H1 (cell line): ENCODE measurements around the gene FLNC. TPM values are rescaled to one million over a fixed set of nuclear protein-coding genes. Genes with fewer than 3 reads are reported as not detected.

Experiments
- CTCF ChIA-PET: fragments of 300-600 bp; sonication (Branson Sonifier 250); formaldehyde crosslinking; loops from one replicate; lab custom pipeline; 2021; ENCODE audit not compliant: partially characterized antibody; lab: Charles Lee
- POLR2A ChIA-PET: fragments of 300-600 bp; sonication (Branson Sonifier 250); formaldehyde crosslinking; loops from one replicate; lab custom pipeline; 2021; ENCODE audit warnings: inconsistent platforms; ENCODE audit not compliant: partially characterized antibody; lab: Charles Lee
- DNase-seq, 2 experiments: peaks; one replicate each; pipeline versions ENCODE4 v3.0.0 to v3.0.0-alpha.2; 2010 to 2022; ENCODE audit warnings: low spot score in 2 of 2, low read depth in 1 of 2, mixed read lengths in 1 of 2
- FAIRE-seq: peaks from 2 replicates; lab custom pipeline; 2011; peaks lifted over from hg19 to GRCh38; lab: Jason Lieb, UNC
- H2AFZ ChIP-seq: 2 replicates; pipeline ENCODE4 v1.8.1; 2012; ENCODE audit warnings: low read length, inconsistent platforms
- H2AK5ac ChIP-seq: 2 replicates; pipeline ENCODE4 v1.6.1; 2013; ENCODE audit warnings: low read depth, low read length
- H2BK120ac ChIP-seq: replicated peaks from 2 replicates; pipeline ENCODE3; 2013; ENCODE audit warnings: low read depth, low read length, inconsistent platforms
- H2BK12ac ChIP-seq: 2 replicates; pipeline ENCODE4 v1.6.1; 2013; ENCODE audit warnings: low read depth, low read length
- H2BK15ac ChIP-seq: 2 replicates; pipeline ENCODE4 v1.6.1; 2013; ENCODE audit warnings: low read length
- H2BK20ac ChIP-seq: 2 replicates; pipeline ENCODE4 v1.6.1; 2013; ENCODE audit warnings: low read length
- H2BK5ac ChIP-seq: 2 replicates; pipeline ENCODE4 v1.6.1; 2013; ENCODE audit warnings: low read depth, low read length
- H3K14ac ChIP-seq: 2 replicates; pipeline ENCODE4 v1.6.1; 2013; ENCODE audit warnings: inconsistent platforms; ENCODE audit not compliant: insufficient read length
- H3K18ac ChIP-seq: 2 replicates; pipeline ENCODE4 v1.6.1; 2013; ENCODE audit warnings: low read length; ENCODE audit errors: extremely low read depth
- H3K23ac ChIP-seq: 2 replicates; pipeline ENCODE4 v1.6.1; 2013; ENCODE audit warnings: inconsistent platforms; ENCODE audit not compliant: insufficient read length
- H3K23me2 ChIP-seq: 2 replicates; pipeline ENCODE4 v1.6.1; 2013; ENCODE audit warnings: low read depth, low read length
- H3K27ac ChIP-seq: 2 replicates; pipeline ENCODE4 v1.6.1; 2011; ENCODE audit warnings: low read depth, low read length, inconsistent platforms
- H3K27me3 ChIP-seq, 4 experiments: replicated peaks in 1 of 4; 1 replicate in 1 of 4; 2 replicates in 3 of 4; pipeline versions ENCODE4 v1.6.1 to v1.8.1; 2011 to 2013; ENCODE audit warnings: low read length in 3 of 4, mild to moderate bottlenecking in 3 of 4, inconsistent platforms in 2 of 4, mixed read lengths in 2 of 4, moderate library complexity in 1 of 4; ENCODE audit not compliant: control insufficient read depth in 3 of 4, insufficient read depth in 3 of 4; ENCODE audit errors: extremely low read depth in 1 of 4
- H3K36me3 ChIP-seq, 4 experiments: 2 replicates each; pipeline versions ENCODE4 v1.6.1 to v1.8.1; 2011 to 2013; ENCODE audit warnings: mild to moderate bottlenecking in 4 of 4, low read length in 3 of 4, moderate library complexity in 2 of 4, control low read depth in 1 of 4, inconsistent platforms in 1 of 4; ENCODE audit not compliant: insufficient read depth in 4 of 4, control insufficient read depth in 2 of 4
- H3K4ac ChIP-seq: replicated peaks from 2 replicates; pipeline ENCODE3; 2013; ENCODE audit warnings: low read length, low read depth, mixed read lengths, inconsistent platforms; ENCODE audit not compliant: insufficient read length
- H3K4me1 ChIP-seq, 4 experiments: replicated peaks in 1 of 4; 1 replicate in 1 of 4; 2 replicates in 3 of 4; pipeline versions ENCODE4 v1.6.1 to v1.8.1; 2011 to 2013; ENCODE audit warnings: low read length in 3 of 4, inconsistent platforms in 2 of 4, mixed read lengths in 1 of 4; ENCODE audit not compliant: insufficient read depth in 4 of 4, control insufficient read depth in 3 of 4
- H3K4me2 ChIP-seq, 2 experiments: 2 replicates each; pipeline versions ENCODE4 v1.6.1 to v1.8.1; 2011 to 2013; ENCODE audit warnings: low read depth in 2 of 2, low read length in 2 of 2, control low read depth in 1 of 2, inconsistent platforms in 1 of 2, mild to moderate bottlenecking in 1 of 2; ENCODE audit not compliant: insufficient read depth in 1 of 2
- H3K4me3 ChIP-seq, 4 experiments: fragments of 200-600, 300-600 bp in 1 of 4; sonication (generic), shearing (Covaris generic), sonication (Bioruptor Twin) in 1 of 4; 2 replicates each; pipeline versions ENCODE4 v1.5.1 to v1.8.1; 2011 to 2016; ENCODE audit warnings: low read length in 4 of 4, low read depth in 3 of 4, control low read depth in 2 of 4, inconsistent platforms in 2 of 4, mild to moderate bottlenecking in 2 of 4, mixed read lengths in 1 of 4, moderate library complexity in 1 of 4; ENCODE audit not compliant: insufficient read depth in 2 of 4; ENCODE audit errors: extremely low read depth in 1 of 4
- H3K56ac ChIP-seq: replicated peaks from 2 replicates; pipeline ENCODE3; 2013; ENCODE audit warnings: low read depth, mild to moderate bottlenecking, mixed read lengths, low read length, inconsistent platforms; ENCODE audit not compliant: insufficient read length
- H3K79me1 ChIP-seq: 2 replicates; pipeline ENCODE4 v1.6.1; 2013; ENCODE audit warnings: low read depth, low read length, control low read depth
- H3K79me2 ChIP-seq, 2 experiments: 2 replicates each; pipeline versions ENCODE4 v1.6.1 to v1.8.1; 2012 to 2013; ENCODE audit warnings: low read length in 2 of 2, mild to moderate bottlenecking in 2 of 2, inconsistent platforms in 1 of 2; ENCODE audit not compliant: insufficient read depth in 2 of 2, control insufficient read depth in 1 of 2
- H3K9ac ChIP-seq, 4 experiments: replicated peaks in 1 of 4; 1 replicate in 1 of 4; 2 replicates in 3 of 4; pipeline versions ENCODE4 v1.6.1 to v1.8.1; 2011 to 2013; ENCODE audit warnings: low read depth in 3 of 4, low read length in 3 of 4, control low read depth in 2 of 4, mild to moderate bottlenecking in 2 of 4, moderate library complexity in 2 of 4, inconsistent platforms in 1 of 4; ENCODE audit errors: extremely low read depth in 1 of 4
- H3K9me3 ChIP-seq, 2 experiments: 2 replicates each; pipeline versions ENCODE4 v1.6.1 to v1.8.1; 2012 to 2013; ENCODE audit warnings: mild to moderate bottlenecking in 2 of 2, moderate library complexity in 2 of 2, control low read depth in 1 of 2, inconsistent platforms in 1 of 2, low read depth in 1 of 2, low read length in 1 of 2, mixed read lengths in 1 of 2; ENCODE audit not compliant: insufficient read depth in 2 of 2
- H4K20me1 ChIP-seq, 2 experiments: replicated peaks in 1 of 2; 2 replicates each; pipeline versions ENCODE3 to v1.8.1; 2011 to 2013; ENCODE audit warnings: inconsistent platforms in 2 of 2, low read length in 2 of 2, mild to moderate bottlenecking in 1 of 2; ENCODE audit not compliant: insufficient read depth in 2 of 2, control insufficient read depth in 1 of 2
- H4K5ac ChIP-seq: 2 replicates; pipeline ENCODE4 v1.6.1; 2013; ENCODE audit warnings: low read length, low read depth, mixed read lengths, inconsistent platforms; ENCODE audit not compliant: insufficient read length
- H4K8ac ChIP-seq: 2 replicates; pipeline ENCODE4 v1.8.0; 2013; ENCODE audit warnings: mild to moderate bottlenecking, moderate library complexity, low read length, inconsistent platforms; ENCODE audit not compliant: insufficient read depth; ENCODE audit errors: extremely low read depth
- H4K91ac ChIP-seq: replicated peaks from 2 replicates; pipeline ENCODE3; 2013; ENCODE audit warnings: low read length, mixed read lengths, inconsistent platforms; ENCODE audit not compliant: insufficient read length
- ASH2L ChIP-seq: fragments of 200-600, 300-600 bp; sonication (generic); IDR thresholded peaks from one replicate; pipeline ENCODE4 v1.7.1; 2017; ENCODE audit warnings: low read length
- CEBPB ChIP-seq: IDR thresholded peaks from 2 replicates; pipeline ENCODE4 v1.6.1; 2012; ENCODE audit warnings: low read depth, low read length
- CHD1 ChIP-seq: IDR thresholded peaks from 2 replicates; pipeline ENCODE4 v1.6.1; 2012; ENCODE audit warnings: low read depth, low read length, improper control_type of control experiment
- EGR1 ChIP-seq: IDR thresholded peaks from 2 replicates; pipeline ENCODE4 v1.6.1; 2011; ENCODE audit warnings: low read depth, low read length, borderline replicate concordance
- JUN ChIP-seq: IDR thresholded peaks from 2 replicates; pipeline ENCODE4 v1.6.1; 2011; ENCODE audit warnings: low read depth, mild to moderate bottlenecking, improper control_type of control experiment, low read length
- KDM1A ChIP-seq: fragments of 200-600, 300-600 bp; sonication (generic); IDR thresholded peaks from 2 replicates; pipeline ENCODE4 v1.7.1; 2016; ENCODE audit warnings: mild to moderate bottlenecking, low read length, borderline replicate concordance
- KDM4A ChIP-seq: IDR thresholded peaks from one replicate; pipeline ENCODE4 v1.7.1; 2012; ENCODE audit warnings: low read depth, mild to moderate bottlenecking, moderate library complexity, low read length, inconsistent platforms; ENCODE audit not compliant: severe bottlenecking
- KDM5A ChIP-seq: fragments of 200-600 bp; IDR thresholded peaks from 2 replicates; pipeline ENCODE4 v1.7.1; 2012; ENCODE audit warnings: mild to moderate bottlenecking, low read length, inconsistent platforms, mixed read lengths
- SAP30 ChIP-seq: fragments of 300-600 bp; sonication (generic); IDR thresholded peaks from 2 replicates; pipeline ENCODE4 v1.7.1; 2012; ENCODE audit warnings: low read length, moderate library complexity, mild to moderate bottlenecking, inconsistent platforms; ENCODE audit not compliant: insufficient read depth, insufficient replicate concordance
- SIRT6 ChIP-seq: IDR thresholded peaks from one replicate; pipeline ENCODE4 v1.7.1; 2012; ENCODE audit warnings: low read length, inconsistent platforms
- WGBS, 2 experiments: shearing (Covaris generic) in 1 of 2; methylation state at CpG; one replicate each; pipeline versions ENCODE4 v1.1.6 to v1.1.7; 2013 to 2015; ENCODE audit warnings: low lambda C conversion rate in 2 of 2, mixed read lengths in 2 of 2, inconsistent platforms in 1 of 2, low coverage in 1 of 2, missing lambda C conversion rate in 1 of 2; ENCODE audit not compliant: insufficient replicate concordance in 2 of 2, insufficient coverage in 1 of 2, insufficient read length in 1 of 2; ENCODE audit errors: extremely low coverage in 1 of 2, missing lambda C conversion rate in 1 of 2; 5-methylcytosine and 5-hydroxymethylcytosine counted together
- polyA plus RNA-seq, 7 experiments: library from polyadenylated mRNA; depleted of rRNA in 3 of 7; stranded (reverse) in 5 of 7; unstranded in 2 of 7; fragments of >200 nt in 5 of 7; fragments of 200-250 nt in 2 of 7; gene quantifications; 1 replicate in 5 of 7; 2 replicates in 1 of 7; 4 replicates in 1 of 7; pipeline versions ENCODE4 v1.2.1 to v1.2.3, GENCODE V29; 2011 to 2013; ENCODE audit warnings: missing spikeins in 2 of 7, mixed read lengths in 2 of 7
- total RNA-seq: library from RNA; stranded (reverse); fragmentation: NEBNext Ultra II Directional; extraction: Animal tissue kit (Norgen Biotek cat#: 25700); gene quantifications from 2 replicates; pipeline ENCODE4 v1.2.1, GENCODE V29; 2021
- TF ChIP-seq, protein P1 (sequence below): IDR thresholded peaks from 2 replicates; pipeline ENCODE4 v1.6.1; 2011; ENCODE audit warnings: low read depth, mild to moderate bottlenecking, low read length; ENCODE audit not compliant: insufficient read depth

FLNC gene
- total and polyA plus RNA-seq, 2 of the 8 experiments (the other 6 are each of a cell fraction or from before 2014, with no cell fraction given), result 1.9 to 10.7 TPM

GRCh38 chr7:128842674-128843641 is 12.8 kb downstream of the FLNC start:
- Histone ChIP-seq H3K4me3 (no peak overlapping the region), H3K23me2 (no peaks in the 10 kb centered on the region), H2BK5ac (no peak overlapping the region), H3K23ac (no peak overlapping the region), H3K27ac (no peak overlapping the region), H3K79me1 (no peaks in the 10 kb centered on the region), H3K4me1 (peaks cover 0 to 10% (median 5%) of the 10 kb centered on the region in 4 experiments; a peak in 6 of 7 replicates), H4K8ac (no peak overlapping the region; the same call in 1 of the 2 replicates), H3K79me2 (no peaks in the 10 kb centered on the region), H3K4ac (no peak overlapping the region), H3K9ac (no peak overlapping the region), H2BK12ac (no peak overlapping the region), H2AFZ (no peak overlapping the region), H4K91ac (no peak overlapping the region), H3K9me3 (no peaks in the 10 kb centered on the region), H3K4me2 (no peak overlapping the region), H2BK20ac (no peak overlapping the region), H3K36me3 (no peaks in the 10 kb centered on the region), H2AK5ac (no peak overlapping the region; the same call in 1 of the 2 replicates), H2BK15ac (0 out of 2 replicates have a peak overlapping the region, but pooled peaks have one; percentile 29), H3K27me3 (no peaks in the 10 kb centered on the region; a peak in 1 of 7 replicates), H4K5ac (no peak overlapping the region), H3K56ac (no peak overlapping the region), H3K18ac (no peak overlapping the region; the same call in 1 of the 2 replicates), H3K14ac (no peak overlapping the region), H4K20me1 (no peaks in the 10 kb centered on the region), H2BK120ac (no peak overlapping the region)
- CTCF ChIA-PET, result interaction anchor here (0.6 to 11.5 kb wide), 22 partner anchors 9 to 112 kb away, joined by 3 to 148 read pairs (median 4); partner anchors contain the start of genes ATP6V1F and KCP
- DNase-seq (no peak), FAIRE-seq (no peak)
- POLR2A ChIA-PET, result interaction anchor here (1.0 kb wide), 1 partner anchor 41 kb away, joined by 3 read pairs; no protein-coding TSS in a partner anchor
- WGBS, 2 experiments, result 92% methylated on average over 35 of the region's 38 CpGs; no CpG with 5 or more reads in 1 of the 2 experiments
- no peak for TF ChIP-seq CHD1
- TF ChIP-seq EGR1, result no peak
- TF ChIP-seq ASH2L, result no peak
- no peak for TF ChIP-seq JUN
- no peak for TF ChIP-seq SAP30
- TF ChIP-seq SIRT6, result no peak
- no peak for TF ChIP-seq CEBPB
- no peak for TF ChIP-seq KDM4A
- no peak for TF ChIP-seq KDM1A
- no peak for TF ChIP-seq KDM5A
- TF ChIP-seq, protein P1, sequence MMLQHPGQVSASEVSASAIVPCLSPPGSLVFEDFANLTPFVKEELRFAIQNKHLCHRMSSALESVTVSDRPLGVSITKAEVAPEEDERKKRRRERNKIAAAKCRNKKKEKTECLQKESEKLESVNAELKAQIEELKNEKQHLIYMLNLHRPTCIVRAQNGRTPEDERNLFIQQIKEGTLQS, result no peak
